Mesothelial cell of epicardium (in vitro differentiated cells): Measurements from ENCODE around the gene TAS2R41. TPM values are rescaled to one million over a fixed set of nuclear protein-coding genes. Genes with fewer than 3 reads are reported as not detected.
"Not testable (repeated sequence)": the region's sequence is repeated elsewhere in the genome, so short reads cannot be mapped to it uniquely, and the experiment has no call there.

Experiments
- DNase-seq, 2 experiments: peaks; one replicate each; pipeline ENCODE4 v3.0.0; 2021; ENCODE audit warnings: low spot score in 2 of 2; ENCODE audit not compliant: unreplicated experiment in 2 of 2
- H3K27ac Mint-ChIP-seq: 2 replicates; pipeline ENCODE4 v1.8.0; 2021; ENCODE audit warnings: mixed read lengths
- H3K27me3 Mint-ChIP-seq: 2 replicates; pipeline ENCODE4 v1.8.0; 2021; ENCODE audit warnings: low read depth, mixed read lengths
- H3K36me3 Mint-ChIP-seq: 2 replicates; pipeline ENCODE4 v1.8.0; 2021; ENCODE audit warnings: mixed read lengths
- H3K4me1 Mint-ChIP-seq: 2 replicates; pipeline ENCODE4 v1.8.0; 2021; ENCODE audit warnings: mixed read lengths
- H3K4me3 Mint-ChIP-seq: 2 replicates; pipeline ENCODE4 v1.8.0; 2021; ENCODE audit warnings: mild to moderate bottlenecking, moderate library complexity, mixed read lengths
- H3K9me3 Mint-ChIP-seq: 2 replicates; pipeline ENCODE4 v1.8.0; 2021; ENCODE audit warnings: mixed read lengths
- total RNA-seq: library from RNA; stranded (reverse); gene quantifications from 3 replicates; pipeline ENCODE4 v1.2.1, GENCODE V29; 2021
- TF ChIP-seq, protein P1 (sequence below): fragments of 200-600 bp; sonication (generic); IDR thresholded peaks from one replicate; pipeline ENCODE4 v1.5.0; 2021; ENCODE audit warnings: antibody characterized with exemption; ENCODE audit not compliant: unreplicated experiment

The TAS2R41 gene
- total RNA-seq, 1 donor from 2014 or later = not detected

DNA sequence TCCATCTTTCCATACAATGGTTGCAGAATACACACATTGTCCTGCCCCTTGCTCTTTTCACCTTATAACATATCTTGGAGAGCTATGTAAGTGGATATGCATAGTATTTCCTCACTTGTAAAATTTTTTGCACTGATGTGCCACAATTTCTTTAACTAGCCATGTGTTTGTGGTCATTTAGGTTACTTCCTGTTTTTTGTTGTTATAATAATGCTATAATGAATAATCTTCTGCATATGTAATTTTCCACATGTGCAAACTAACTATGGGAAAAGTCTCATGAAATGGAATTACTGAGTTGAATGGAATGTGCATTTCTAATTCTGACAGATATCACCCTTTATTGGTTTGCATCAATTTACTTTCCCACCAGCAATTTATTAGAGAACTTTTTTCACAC, 2.8 kb downstream of the TAS2R41 start:
- Mint-ChIP-seq H3K36me3 (no peaks in the 10 kb centered on the region), H3K27ac (no peak overlapping the region), H3K9me3 (peaks cover 5% of the 10 kb centered on the region), H3K4me3 (no peak overlapping the region), H3K27me3 (no peaks in the 10 kb centered on the region), H3K4me1 (no peaks in the 10 kb centered on the region)
- no peak for DNase-seq
- TF ChIP-seq, protein P1, sequence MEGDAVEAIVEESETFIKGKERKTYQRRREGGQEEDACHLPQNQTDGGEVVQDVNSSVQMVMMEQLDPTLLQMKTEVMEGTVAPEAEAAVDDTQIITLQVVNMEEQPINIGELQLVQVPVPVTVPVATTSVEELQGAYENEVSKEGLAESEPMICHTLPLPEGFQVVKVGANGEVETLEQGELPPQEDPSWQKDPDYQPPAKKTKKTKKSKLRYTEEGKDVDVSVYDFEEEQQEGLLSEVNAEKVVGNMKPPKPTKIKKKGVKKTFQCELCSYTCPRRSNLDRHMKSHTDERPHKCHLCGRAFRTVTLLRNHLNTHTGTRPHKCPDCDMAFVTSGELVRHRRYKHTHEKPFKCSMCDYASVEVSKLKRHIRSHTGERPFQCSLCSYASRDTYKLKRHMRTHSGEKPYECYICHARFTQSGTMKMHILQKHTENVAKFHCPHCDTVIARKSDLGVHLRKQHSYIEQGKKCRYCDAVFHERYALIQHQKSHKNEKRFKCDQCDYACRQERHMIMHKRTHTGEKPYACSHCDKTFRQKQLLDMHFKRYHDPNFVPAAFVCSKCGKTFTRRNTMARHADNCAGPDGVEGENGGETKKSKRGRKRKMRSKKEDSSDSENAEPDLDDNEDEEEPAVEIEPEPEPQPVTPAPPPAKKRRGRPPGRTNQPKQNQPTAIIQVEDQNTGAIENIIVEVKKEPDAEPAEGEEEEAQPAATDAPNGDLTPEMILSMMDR = no peak

DNA sequence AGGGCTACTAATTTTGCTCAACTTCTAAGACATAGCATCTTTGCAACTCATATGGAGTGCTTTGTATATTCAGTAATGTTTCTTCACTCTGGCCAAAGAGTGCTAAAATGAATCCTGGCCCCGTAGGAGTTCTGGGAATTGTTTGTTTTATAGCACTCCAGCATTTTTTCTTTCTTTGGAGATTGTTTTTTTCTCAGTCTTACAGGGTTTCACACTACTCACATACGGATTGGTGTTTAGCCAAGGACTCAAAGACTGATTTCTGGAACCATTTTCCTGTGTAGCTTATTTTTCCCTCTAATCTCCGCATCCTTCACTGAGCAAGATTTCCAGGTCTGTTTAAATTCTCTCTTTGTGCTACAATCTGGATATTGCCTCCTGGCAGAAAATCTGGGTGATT, 6.4 kb downstream of the TAS2R41 start:
- TF ChIP-seq, protein P1 = no peak
- Mint-ChIP-seq H3K4me3 (no peak overlapping the region), H3K27me3 (no peaks in the 10 kb centered on the region), H3K27ac (peak overlapping the region; percentile 40), H3K4me1 (no peaks in the 10 kb centered on the region), H3K9me3 (no peaks in the 10 kb centered on the region), H3K36me3 (no peaks in the 10 kb centered on the region)
- no peak for DNase-seq

DNA sequence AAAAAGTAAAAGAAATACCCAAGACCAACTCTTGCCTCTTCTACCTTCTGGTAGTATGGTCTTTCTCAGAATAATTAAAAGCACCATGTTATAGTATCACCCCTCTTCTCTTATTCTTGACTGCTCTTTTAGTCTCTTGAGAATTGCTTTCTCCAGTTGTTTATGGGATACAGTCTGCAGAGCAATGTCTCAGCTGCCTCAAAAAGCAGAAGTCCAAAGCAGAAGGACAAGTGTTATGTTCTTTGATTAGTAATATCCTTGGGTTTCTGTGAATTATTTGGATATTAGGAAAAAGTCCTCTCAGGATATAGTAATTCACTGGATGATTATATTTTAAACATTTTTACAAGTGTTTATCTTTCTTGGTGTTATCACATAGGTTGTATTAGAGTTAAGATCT, 7.4 kb downstream of the TAS2R41 start:
- Mint-ChIP-seq H3K27me3 (no peaks in the 10 kb centered on the region), H3K27ac (no peak overlapping the region), H3K4me1 (no peaks in the 10 kb centered on the region), H3K36me3 (no peaks in the 10 kb centered on the region), H3K4me3 (no peak overlapping the region), H3K9me3 (no peaks in the 10 kb centered on the region)
- DNase-seq = no peak
- TF ChIP-seq, protein P1 = no peak

DNA sequence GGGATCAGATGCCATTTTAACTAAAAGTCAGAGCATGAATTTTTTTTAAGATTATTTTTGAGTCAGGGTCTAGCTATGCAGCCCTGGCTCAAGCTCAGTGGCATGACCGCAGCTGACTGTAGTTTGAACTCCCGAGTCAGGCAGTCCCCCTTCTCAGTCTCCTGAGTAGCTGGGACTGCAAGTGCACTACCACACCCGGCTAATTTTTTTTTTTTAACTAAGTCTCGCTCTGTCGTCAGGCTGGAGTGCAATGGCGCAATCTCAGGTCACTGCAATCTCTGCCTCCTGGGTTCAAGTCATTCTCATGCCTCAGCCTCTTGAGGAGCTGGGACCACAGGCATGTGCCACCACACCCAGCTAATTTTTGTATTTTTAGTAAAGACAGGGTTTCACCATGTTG, 7.8 kb downstream of the TAS2R41 start:
- no peaks in the 10 kb centered on the region for H3K9me3 Mint-ChIP-seq
- H3K27ac Mint-ChIP-seq = no peak overlapping the region
- H3K27me3 Mint-ChIP-seq = no peaks in the 10 kb centered on the region
- TF ChIP-seq, protein P1 = no peak
- H3K4me1 Mint-ChIP-seq = no peaks in the 10 kb centered on the region
- no peaks in the 10 kb centered on the region for H3K36me3 Mint-ChIP-seq
- DNase-seq = no peak
- no peak overlapping the region for H3K4me3 Mint-ChIP-seq

DNA sequence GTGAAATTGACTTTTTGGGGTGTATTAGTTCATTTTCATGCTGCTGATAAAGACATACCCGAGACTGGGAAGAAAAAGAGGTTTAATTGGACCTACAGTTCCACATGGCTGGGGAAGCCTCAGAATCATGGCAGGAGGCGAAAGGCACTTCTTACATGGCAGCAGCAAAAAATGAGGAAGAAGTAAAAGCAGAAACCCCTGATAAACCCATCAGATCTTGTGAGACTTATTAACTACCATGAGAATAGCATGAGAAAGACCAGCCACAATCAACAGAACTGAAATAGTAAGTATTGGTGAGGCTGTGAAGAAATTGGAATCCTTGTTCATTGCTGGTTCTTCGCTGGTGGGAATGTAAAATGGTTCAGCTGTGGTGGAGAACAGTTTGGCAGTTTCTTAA, 8.6 kb downstream of the TAS2R41 start:
- H3K9me3 Mint-ChIP-seq, H3K27me3 Mint-ChIP-seq, DNase-seq, H3K36me3 Mint-ChIP-seq, H3K27ac Mint-ChIP-seq, H3K4me3 Mint-ChIP-seq, H3K4me1 Mint-ChIP-seq: not testable (repeated sequence)

DNA sequence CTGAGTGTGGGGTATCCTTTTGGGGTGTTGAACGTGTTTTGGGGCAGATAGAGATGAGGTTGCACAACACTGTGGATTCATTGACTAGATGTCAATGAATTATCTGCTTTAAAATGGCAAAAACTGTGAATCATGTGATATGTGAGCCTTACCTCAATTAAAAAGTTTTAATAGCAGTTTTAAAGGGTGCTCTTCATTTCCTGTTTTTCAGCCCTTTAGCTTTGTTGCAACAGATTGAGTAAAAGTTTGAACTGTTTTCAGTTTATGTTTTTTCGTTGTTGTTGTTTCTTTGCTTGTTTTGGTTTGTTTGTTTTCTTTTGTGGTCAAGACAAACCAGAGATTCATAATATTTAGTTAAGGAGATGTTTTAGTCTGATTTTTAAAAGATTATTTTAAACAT, 9.4 kb downstream of the TAS2R41 start:
- H3K36me3 Mint-ChIP-seq = no peaks in the 10 kb centered on the region
- no peaks in the 10 kb centered on the region for H3K27me3 Mint-ChIP-seq
- no peak for DNase-seq
- peaks cover 3% of the 10 kb centered on the region for H3K4me1 Mint-ChIP-seq
- TF ChIP-seq, protein P1 = no peak
- no peak overlapping the region for H3K27ac Mint-ChIP-seq
- H3K9me3 Mint-ChIP-seq = no peaks in the 10 kb centered on the region
- H3K4me3 Mint-ChIP-seq = no peak overlapping the region
